ENCODE data around the gene GRIK2. TPM values are rescaled to one million over a fixed set of nuclear protein-coding genes. Genes with fewer than 3 reads are reported as not detected.

The GRIK2 gene
- total and polyA plus RNA-seq, 2 of the 4 experiments (the other 2 are of a cell fraction): 8.2 to 15.2 TPM

- Histone ChIP-seq H3K9me3 (ENCODE audit: control insufficient read depth, insufficient read depth, low read length) (no peaks in the 10 kb centered on the region), H3K4me3 (ENCODE audit: insufficient read depth, low read depth, low read length) (peak overlapping the region; percentile 54; the same call in 1 of the 2 replicates), H2BK20ac (ENCODE audit: low read depth, low read length) (no peak overlapping the region), H3K27me3 (ENCODE audit: control insufficient read depth, insufficient read depth, low read length) (no peaks in the 10 kb centered on the region; the same call in 1 of the 2 replicates), H4K8ac (ENCODE audit: low read depth in 2 of 2, low read length in 2 of 2) (peak overlapping the region; percentile 61 to 77; a peak in 3 of 4 replicates), H3K4ac (ENCODE audit: low read depth, low read length) (peak overlapping the region; percentile 13; the same call in 1 of the 2 replicates), H3K56ac (ENCODE audit: extremely low read depth, insufficient read depth, low read length) (no peak overlapping the region), H3K36me3 (ENCODE audit: control insufficient read depth, insufficient read depth, low read length) (no peaks in the 10 kb centered on the region; the same call in 1 of the 2 replicates), H4K5ac (ENCODE audit: low read depth, low read length) (no peak overlapping the region), H2AFZ (replicated peaks; ENCODE audit: low read length, poor library complexity) (peak overlapping the region; percentile 94), H4K91ac (ENCODE audit: insufficient read depth, low read depth, low read length) (no peak overlapping the region), H2AK9ac (replicated peaks; ENCODE audit: low read depth, low read length, poor library complexity) (peak overlapping the region; percentile 59), H2AK5ac (ENCODE audit: low read depth, low read length) (peak overlapping the region; percentile 53; the same call in 1 of the 2 replicates), H2BK15ac (ENCODE audit: low read depth, low read length) (peak overlapping the region; percentile 68; the same call in 1 of the 3 replicates), H3K9me1 (ENCODE audit: insufficient read depth, low read length) (0 out of 2 replicates have a peak, but pooled peaks cover 2% of the 10 kb centered on the region), H3K79me1 (ENCODE audit: low read depth in 1 of 2, low read length in 2 of 2) (peaks cover 6 to 14% of the 10 kb centered on the region in 2 experiments; a peak in 2 of 4 replicates), H3K14ac (replicated peaks; ENCODE audit: low read depth, low read length) (0 out of 2 replicates have a peak overlapping the region, but pooled peaks have one; percentile 8), H2BK120ac (ENCODE audit: low read depth, low read length) (0 out of 2 replicates have a peak overlapping the region, but pooled peaks have one; percentile 41), H3K4me1 (ENCODE audit: control insufficient read depth, insufficient read depth, low read length) (0 out of 2 replicates have a peak, but pooled peaks cover 8% of the 10 kb centered on the region), H2BK5ac (ENCODE audit: low read depth, low read length, poor library complexity, severe bottlenecking) (no peak overlapping the region), H3K4me2 (ENCODE audit: low read depth, low read length) (peak overlapping the region; percentile 87), H3K9ac (ENCODE audit: low read depth, low read length) (peak overlapping the region; percentile 18; the same call in 1 of the 2 replicates), H4K20me1 (ENCODE audit: insufficient read depth, low read length) (no peaks in the 10 kb centered on the region), H3K27ac (ENCODE audit: insufficient read depth, low read length) (no peak overlapping the region), H3K18ac (ENCODE audit: low read depth, low read length) (no peak overlapping the region; the same call in 1 of the 2 replicates), H3K23ac (ENCODE audit: low read depth, low read length) (peak overlapping the region; percentile 39)
- in situ Hi-C loops (cut with MboI; ENCODE audit: low sequenced_read_pairs): no loop called here
- 0% methylated on average over 1 of the region's 16 CpGs; no CpG with 5 or more reads in 1 of the 2 experiments for WGBS, 2 experiments (ENCODE audit: extremely low coverage in 2 of 2, insufficient read length in 1 of 2)
- ChIA-PET POLR2A (ENCODE audit: unreplicated experiment) (no interaction called here), CTCF (no interaction called here)
- DNase-seq (peak; percentile 21), ATAC-seq (ENCODE audit: low read depth) (no peak)
- TF ChIP-seq, protein P1, sequence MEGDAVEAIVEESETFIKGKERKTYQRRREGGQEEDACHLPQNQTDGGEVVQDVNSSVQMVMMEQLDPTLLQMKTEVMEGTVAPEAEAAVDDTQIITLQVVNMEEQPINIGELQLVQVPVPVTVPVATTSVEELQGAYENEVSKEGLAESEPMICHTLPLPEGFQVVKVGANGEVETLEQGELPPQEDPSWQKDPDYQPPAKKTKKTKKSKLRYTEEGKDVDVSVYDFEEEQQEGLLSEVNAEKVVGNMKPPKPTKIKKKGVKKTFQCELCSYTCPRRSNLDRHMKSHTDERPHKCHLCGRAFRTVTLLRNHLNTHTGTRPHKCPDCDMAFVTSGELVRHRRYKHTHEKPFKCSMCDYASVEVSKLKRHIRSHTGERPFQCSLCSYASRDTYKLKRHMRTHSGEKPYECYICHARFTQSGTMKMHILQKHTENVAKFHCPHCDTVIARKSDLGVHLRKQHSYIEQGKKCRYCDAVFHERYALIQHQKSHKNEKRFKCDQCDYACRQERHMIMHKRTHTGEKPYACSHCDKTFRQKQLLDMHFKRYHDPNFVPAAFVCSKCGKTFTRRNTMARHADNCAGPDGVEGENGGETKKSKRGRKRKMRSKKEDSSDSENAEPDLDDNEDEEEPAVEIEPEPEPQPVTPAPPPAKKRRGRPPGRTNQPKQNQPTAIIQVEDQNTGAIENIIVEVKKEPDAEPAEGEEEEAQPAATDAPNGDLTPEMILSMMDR (conservative IDR thresholded peaks at IDR 0.05; ENCODE audit: low read depth, low read length): no peak
- TF ChIP-seq CHD1 (IDR thresholded peaks at IDR 0.05; ENCODE audit: low read depth, low read length): no peak
- no peak for TF ChIP-seq POLR2A (IDR thresholded peaks at IDR 0.05; ENCODE audit: low read depth, low read length)
- no TSS peak for BruUV-seq (replicated peaks)
- dilution Hi-C loops (cut with HindIII; ENCODE audit: low sequenced_read_pairs, unreplicated experiment): no loop called here
- intact Hi-C loops (cut with micrococcal nuclease): no loop called here
Observed at GRCh38 chr6:101403216-101403945, 9.9 kb downstream of the GRIK2 start.

All from IMR-90 (cell line).